Smooth muscle cell (in vitro differentiated cells): ENCODE results near the gene CALD1. TPM values are rescaled to one million over a fixed set of nuclear protein-coding genes. Genes with fewer than 3 reads are reported as not detected.

ENCODE experiments used
- DNase-seq: peaks from one replicate; lab custom pipeline; 2025; ENCODE audit not compliant: unreplicated experiment; lab: John Stamatoyannopoulos, UW
- H2AFZ ChIP-seq: fragments of 200-600 bp; sonication (generic); 2 replicates; pipeline ENCODE4 v1.6.0; 2016; ENCODE audit warnings: antibody characterized with exemption, low read depth, mild to moderate bottlenecking
- H3F3A ChIP-seq: fragments of 200-600 bp; sonication (generic); 2 replicates; pipeline ENCODE4 v1.6.0; 2017; ENCODE audit warnings: antibody characterized with exemption, low read depth
- H3K27ac ChIP-seq: fragments of 200-600 bp; sonication (generic); 2 replicates; pipeline ENCODE4 v1.5.1; 2016; ENCODE audit warnings: low read depth, mild to moderate bottlenecking
- H3K27me3 ChIP-seq: fragments of 200-600 bp; sonication (generic); 2 replicates; pipeline ENCODE4 v1.6.1; 2016; ENCODE audit warnings: low read depth, mild to moderate bottlenecking
- H3K36me3 ChIP-seq: fragments of 200-600 bp; sonication (generic); 2 replicates; pipeline ENCODE4 v1.5.1; 2016; ENCODE audit warnings: low read depth
- H3K4me1 ChIP-seq: fragments of 200-600 bp; sonication (generic); 2 replicates; pipeline ENCODE4 v1.5.1; 2016; ENCODE audit warnings: low read depth
- H3K4me2 ChIP-seq: fragments of 200-600 bp; sonication (generic); 2 replicates; pipeline ENCODE4 v1.6.0; 2016; ENCODE audit warnings: mild to moderate bottlenecking
- H3K4me3 ChIP-seq: fragments of 200-600 bp; sonication (generic); 2 replicates; pipeline ENCODE4 v1.5.1; 2016; ENCODE audit warnings: mild to moderate bottlenecking
- H3K79me2 ChIP-seq: fragments of 200-600 bp; sonication (generic); 2 replicates; pipeline ENCODE4 v1.6.0; 2016; ENCODE audit warnings: low read depth, mild to moderate bottlenecking
- H3K9ac ChIP-seq: fragments of 200-600 bp; sonication (generic); 2 replicates; pipeline ENCODE4 v1.6.0; 2016; ENCODE audit warnings: low read depth
- H3K9me3 ChIP-seq: fragments of 200-600 bp; sonication (generic); replicated peaks from 2 replicates; pipeline ENCODE4 v1.5.1; 2016; ENCODE audit warnings: low read depth
- H4K20me1 ChIP-seq: fragments of 200-600 bp; sonication (generic); 2 replicates; pipeline ENCODE4 v1.6.0; 2016; ENCODE audit warnings: low read depth
- WGBS: methylation state at CpG from one replicate; pipeline ENCODE4 v1.1.7; 2016; ENCODE audit warnings: low lambda C conversion rate; 5-methylcytosine and 5-hydroxymethylcytosine counted together
- polyA plus RNA-seq: library from polyadenylated mRNA; unstranded; fragments of >200 nt; fragmentation: Nextera tagmentation; extraction: Ambion mirVana; gene quantifications from 2 replicates; pipeline ENCODE4 v1.2.1, GENCODE V29; 2016
- total RNA-seq: library from RNA; depleted of rRNA; stranded (reverse); fragments of >200 nt; gene quantifications from 2 replicates; pipeline ENCODE4 v1.2.3, GENCODE V29; 2014
- TF ChIP-seq, protein P1 (sequence below): fragments of 200-600 bp; sonication (generic); IDR thresholded peaks from 2 replicates; pipeline ENCODE4 v1.5.1; 2017; ENCODE audit warnings: borderline replicate concordance, mild to moderate bottlenecking, antibody characterized with exemption; ENCODE audit not compliant: insufficient read depth, poor library complexity, severe bottlenecking

Gene CALD1
- total and polyA plus RNA-seq, 2 experiments from 2014 or later = 948 to 1,552 TPM

DNA sequence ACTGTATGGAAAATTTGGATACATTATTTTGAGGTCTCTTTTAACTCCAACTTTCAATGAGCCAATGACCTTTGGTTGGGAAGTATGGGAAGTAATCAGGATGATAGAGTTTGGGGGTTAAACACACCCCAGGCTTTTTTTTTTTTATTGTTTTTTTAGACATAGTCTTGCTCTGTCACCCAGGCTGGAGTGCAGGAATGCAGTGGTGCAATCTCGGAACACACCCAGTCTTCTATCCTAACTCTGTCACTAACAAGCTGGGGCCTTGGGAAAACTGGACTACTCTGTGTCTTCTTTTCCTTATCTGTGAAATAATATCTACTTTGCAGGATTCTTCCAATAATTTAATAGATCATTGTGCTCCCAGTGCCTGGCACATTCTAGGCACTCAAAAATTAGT lies 169.3 kb downstream of the CALD1 start:
- Histone ChIP-seq H4K20me1 (peaks cover 48% of the 10 kb centered on the region), H3K27me3 (no peaks in the 10 kb centered on the region), H3K4me3 (no peak overlapping the region), H3K4me1 (no peaks in the 10 kb centered on the region), H3F3A (peaks cover 64% of the 10 kb centered on the region), H3K4me2 (peak overlapping the region; percentile 15), H3K27ac (peak overlapping the region; percentile 79), H3K9ac (peak overlapping the region; percentile 22), H2AFZ (no peak overlapping the region), H3K79me2 (peaks cover 30% of the 10 kb centered on the region), H3K9me3 (no peaks in the 10 kb centered on the region), H3K36me3 (peaks cover 36% of the 10 kb centered on the region)
- WGBS = 69% methylated on average over 1 of the region's 1 CpG
- TF ChIP-seq, protein P1, sequence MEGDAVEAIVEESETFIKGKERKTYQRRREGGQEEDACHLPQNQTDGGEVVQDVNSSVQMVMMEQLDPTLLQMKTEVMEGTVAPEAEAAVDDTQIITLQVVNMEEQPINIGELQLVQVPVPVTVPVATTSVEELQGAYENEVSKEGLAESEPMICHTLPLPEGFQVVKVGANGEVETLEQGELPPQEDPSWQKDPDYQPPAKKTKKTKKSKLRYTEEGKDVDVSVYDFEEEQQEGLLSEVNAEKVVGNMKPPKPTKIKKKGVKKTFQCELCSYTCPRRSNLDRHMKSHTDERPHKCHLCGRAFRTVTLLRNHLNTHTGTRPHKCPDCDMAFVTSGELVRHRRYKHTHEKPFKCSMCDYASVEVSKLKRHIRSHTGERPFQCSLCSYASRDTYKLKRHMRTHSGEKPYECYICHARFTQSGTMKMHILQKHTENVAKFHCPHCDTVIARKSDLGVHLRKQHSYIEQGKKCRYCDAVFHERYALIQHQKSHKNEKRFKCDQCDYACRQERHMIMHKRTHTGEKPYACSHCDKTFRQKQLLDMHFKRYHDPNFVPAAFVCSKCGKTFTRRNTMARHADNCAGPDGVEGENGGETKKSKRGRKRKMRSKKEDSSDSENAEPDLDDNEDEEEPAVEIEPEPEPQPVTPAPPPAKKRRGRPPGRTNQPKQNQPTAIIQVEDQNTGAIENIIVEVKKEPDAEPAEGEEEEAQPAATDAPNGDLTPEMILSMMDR = no peak
- no peak for DNase-seq

DNA sequence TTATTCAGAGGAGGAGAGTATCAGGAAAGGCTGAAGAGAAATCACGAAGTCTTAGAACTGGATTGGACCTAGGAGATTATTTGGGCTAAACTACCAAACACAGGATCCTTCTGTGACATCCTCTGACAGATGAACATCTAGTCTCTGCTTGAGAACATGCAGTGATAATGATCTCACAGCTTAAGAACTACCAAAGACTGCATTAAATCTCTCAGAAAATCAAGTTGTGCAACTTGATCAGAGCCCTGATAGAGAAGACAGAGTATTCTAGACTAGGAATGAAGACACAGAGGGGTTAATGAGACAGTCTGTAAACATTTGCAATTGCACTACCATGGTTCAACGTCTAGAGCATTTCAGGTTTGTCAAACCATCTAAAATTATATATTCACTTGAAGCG lies 169.7 kb downstream of the CALD1 start:
- H3K27me3 ChIP-seq = no peaks in the 10 kb centered on the region
- no peak for DNase-seq
- peak overlapping the region; percentile 22 for H3K9ac ChIP-seq
- WGBS = 79% methylated on average over 3 of the region's 3 CpGs
- TF ChIP-seq, protein P1 = no peak
- peak overlapping the region; percentile 15 for H3K4me2 ChIP-seq
- peaks cover 26% of the 10 kb centered on the region for H3K79me2 ChIP-seq
- peaks cover 60% of the 10 kb centered on the region for H3F3A ChIP-seq
- H3K9me3 ChIP-seq = no peaks in the 10 kb centered on the region
- no peak overlapping the region for H2AFZ ChIP-seq
- H3K4me3 ChIP-seq = no peak overlapping the region
- H3K36me3 ChIP-seq = peaks cover 36% of the 10 kb centered on the region
- H3K27ac ChIP-seq = peak overlapping the region; percentile 79
- peaks cover 52% of the 10 kb centered on the region for H4K20me1 ChIP-seq
- H3K4me1 ChIP-seq = no peaks in the 10 kb centered on the region

DNA sequence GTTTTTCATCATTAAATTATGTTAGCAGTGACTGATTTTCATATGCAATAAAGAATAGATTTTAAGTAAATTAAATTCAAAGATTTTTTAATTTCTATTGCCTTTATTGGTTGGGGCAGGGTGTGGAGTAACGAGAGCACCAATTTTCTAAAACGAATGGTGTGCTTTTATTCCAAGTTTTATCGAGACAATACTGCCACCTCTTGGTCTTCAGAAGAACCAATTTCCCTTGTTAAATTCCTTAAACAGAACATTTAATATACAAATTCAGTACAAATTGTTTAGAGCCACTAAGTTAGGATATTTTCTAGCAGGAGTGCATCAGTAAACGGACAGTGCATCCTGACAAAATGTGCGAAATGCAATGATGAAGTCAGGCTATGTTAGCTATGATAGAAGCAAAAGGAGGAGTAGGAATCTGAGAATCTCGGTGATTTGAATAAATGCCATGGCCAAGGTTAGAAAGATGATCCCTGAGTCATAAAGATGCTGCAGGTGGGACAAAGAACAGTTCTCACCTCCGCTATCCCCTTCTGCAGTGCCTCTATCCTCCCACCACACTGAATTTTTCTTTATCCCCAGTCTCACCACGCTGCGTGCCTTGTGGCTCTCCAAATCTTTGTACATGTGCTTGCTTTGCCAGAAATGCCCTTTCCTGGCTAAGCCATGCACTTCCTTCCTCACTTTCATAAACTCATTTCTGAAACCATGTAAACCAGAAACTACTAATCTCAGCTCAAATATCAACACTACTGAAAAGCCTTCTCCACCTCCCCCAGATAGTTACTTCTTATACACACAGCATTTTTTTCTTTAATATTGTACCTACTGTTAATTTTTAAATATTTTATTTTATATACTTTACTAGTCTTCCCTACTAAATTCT lies 175.0 kb downstream of the CALD1 start:
- peaks cover 83% of the 10 kb centered on the region for H4K20me1 ChIP-seq
- H3K4me2 ChIP-seq = no peak overlapping the region
- no peaks in the 10 kb centered on the region for H3K27me3 ChIP-seq
- no peaks in the 10 kb centered on the region for H3K9me3 ChIP-seq
- peaks cover 36% of the 10 kb centered on the region for H3F3A ChIP-seq
- no peak overlapping the region for H3K4me3 ChIP-seq
- peaks cover 37% of the 10 kb centered on the region for H3K36me3 ChIP-seq
- H3K79me2 ChIP-seq = peaks cover 16% of the 10 kb centered on the region
- H3K9ac ChIP-seq = no peak overlapping the region
- TF ChIP-seq, protein P1 = peak; percentile 47
- H3K4me1 ChIP-seq = no peaks in the 10 kb centered on the region
- WGBS = 85% methylated on average over 9 of the region's 9 CpGs
- H3K27ac ChIP-seq = peak overlapping the region; percentile 5
- H2AFZ ChIP-seq = no peak overlapping the region
- no peak for DNase-seq
